ENCODE measurements around the gene PCSK7.

The PCSK7 gene

GRCh38 chr11:117231842-117232091 lies at the start of gene PCSK7:
Gene PCSK7 (minus strand): TSS chr11:117232073. CDS start chr11:117229844, 2,229 bp downstream.
- Histone ChIP-seq H3K4me1 (ENCODE audit: control insufficient read depth, insufficient read depth, low read length) (no peaks in the 10 kb centered on the region), H3K27ac (ENCODE audit: extremely low read depth, low read depth, low read length) (peak within 1 kb of the TSS; percentile 74), H3K9me3 (ENCODE audit: control insufficient read depth, insufficient read depth, low read depth, low read length) (no peaks in the 10 kb centered on the region), H3K4me3 (ENCODE audit: low read depth, low read length) (peak within 1 kb of the TSS; percentile 88), H3K36me3 (ENCODE audit: control insufficient read depth in 2 of 2, insufficient read depth in 1 of 2, low read length in 2 of 2) (peaks cover 0 to 46% of the 10 kb centered on the region in 2 experiments; a peak in 2 of 3 replicates)
- ChIA-PET CTCF (interaction anchor here (0.5 to 8.1 kb wide), 13 partner anchors 10 to 709 kb away, joined by 3 to 71 read pairs (median 3); partner anchors contain the start of gene SIDT2), POLR2A (interaction anchor here (0.9 to 2.6 kb wide), 6 partner anchors 9 to 96 kb away, joined by 3 to 11 read pairs (median 4); partner anchors contain the start of genes BACE1, CEP164 and PAFAH1B2)
- no peak for TF ChIP-seq HOXD13 (CRISPR knock-in tag; IDR thresholded peaks at IDR 0.05; ENCODE audit: borderline replicate concordance)
- TF ChIP-seq ZFP3 (tag by site-specific recombination; IDR thresholded peaks at IDR 0.05; ENCODE audit: low read depth): no peak
- TF ChIP-seq ZNF785 (tag by site-specific recombination; IDR thresholded peaks at IDR 0.05): no peak
- TF ChIP-seq OSR2 (tag by site-specific recombination; IDR thresholded peaks at IDR 0.05): no peak
- TF ChIP-seq ZEB2 (tag by site-specific recombination; IDR thresholded peaks at IDR 0.05): no peak
- TF ChIP-seq, protein P1, sequence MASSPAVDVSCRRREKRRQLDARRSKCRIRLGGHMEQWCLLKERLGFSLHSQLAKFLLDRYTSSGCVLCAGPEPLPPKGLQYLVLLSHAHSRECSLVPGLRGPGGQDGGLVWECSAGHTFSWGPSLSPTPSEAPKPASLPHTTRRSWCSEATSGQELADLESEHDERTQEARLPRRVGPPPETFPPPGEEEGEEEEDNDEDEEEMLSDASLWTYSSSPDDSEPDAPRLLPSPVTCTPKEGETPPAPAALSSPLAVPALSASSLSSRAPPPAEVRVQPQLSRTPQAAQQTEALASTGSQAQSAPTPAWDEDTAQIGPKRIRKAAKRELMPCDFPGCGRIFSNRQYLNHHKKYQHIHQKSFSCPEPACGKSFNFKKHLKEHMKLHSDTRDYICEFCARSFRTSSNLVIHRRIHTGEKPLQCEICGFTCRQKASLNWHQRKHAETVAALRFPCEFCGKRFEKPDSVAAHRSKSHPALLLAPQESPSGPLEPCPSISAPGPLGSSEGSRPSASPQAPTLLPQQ (tag by site-specific recombination; IDR thresholded peaks at IDR 0.05): no peak
- TF ChIP-seq, protein P2, sequence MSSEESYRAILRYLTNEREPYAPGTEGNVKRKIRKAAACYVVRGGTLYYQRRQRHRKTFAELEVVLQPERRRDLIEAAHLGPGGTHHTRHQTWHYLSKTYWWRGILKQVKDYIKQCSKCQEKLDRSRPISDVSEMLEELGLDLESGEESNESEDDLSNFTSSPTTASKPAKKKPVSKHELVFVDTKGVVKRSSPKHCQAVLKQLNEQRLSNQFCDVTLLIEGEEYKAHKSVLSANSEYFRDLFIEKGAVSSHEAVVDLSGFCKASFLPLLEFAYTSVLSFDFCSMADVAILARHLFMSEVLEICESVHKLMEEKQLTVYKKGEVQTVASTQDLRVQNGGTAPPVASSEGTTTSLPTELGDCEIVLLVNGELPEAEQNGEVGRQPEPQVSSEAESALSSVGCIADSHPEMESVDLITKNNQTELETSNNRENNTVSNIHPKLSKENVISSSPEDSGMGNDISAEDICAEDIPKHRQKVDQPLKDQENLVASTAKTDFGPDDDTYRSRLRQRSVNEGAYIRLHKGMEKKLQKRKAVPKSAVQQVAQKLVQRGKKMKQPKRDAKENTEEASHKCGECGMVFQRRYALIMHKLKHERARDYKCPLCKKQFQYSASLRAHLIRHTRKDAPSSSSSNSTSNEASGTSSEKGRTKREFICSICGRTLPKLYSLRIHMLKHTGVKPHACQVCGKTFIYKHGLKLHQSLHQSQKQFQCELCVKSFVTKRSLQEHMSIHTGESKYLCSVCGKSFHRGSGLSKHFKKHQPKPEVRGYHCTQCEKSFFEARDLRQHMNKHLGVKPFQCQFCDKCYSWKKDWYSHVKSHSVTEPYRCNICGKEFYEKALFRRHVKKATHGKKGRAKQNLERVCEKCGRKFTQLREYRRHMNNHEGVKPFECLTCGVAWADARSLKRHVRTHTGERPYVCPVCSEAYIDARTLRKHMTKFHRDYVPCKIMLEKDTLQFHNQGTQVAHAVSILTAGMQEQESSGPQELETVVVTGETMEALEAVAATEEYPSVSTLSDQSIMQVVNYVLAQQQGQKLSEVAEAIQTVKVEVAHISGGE (tag by site-specific recombination; conservative IDR thresholded peaks at IDR 0.05; ENCODE audit: low read depth): peak; percentile 70
- 0 out of 2 replicates have a peak, but pooled peaks have one; percentile 28 for TF ChIP-seq PATZ1 (tag by site-specific recombination; IDR thresholded peaks at IDR 0.05)
- no peak for TF ChIP-seq ZNF366 (tag by site-specific recombination; conservative IDR thresholded peaks at IDR 0.05)
- no peak for TF ChIP-seq ZNF354C (tag by site-specific recombination; IDR thresholded peaks at IDR 0.05; ENCODE audit: borderline replicate concordance, low read depth)
- TF ChIP-seq WT1 (tag by site-specific recombination; IDR thresholded peaks at IDR 0.05): no peak
- TF ChIP-seq IKZF3 (tag by site-specific recombination; IDR thresholded peaks at IDR 0.05): peak; percentile 49; the same call in 1 of the 2 replicates
- peak; percentile 56; the same call in 1 of the 2 replicates for TF ChIP-seq ZNF335 (tag by site-specific recombination; conservative IDR thresholded peaks at IDR 0.05)
- no peak for TF ChIP-seq ZNF658 (tag by site-specific recombination; IDR thresholded peaks at IDR 0.05)
- no peak for TF ChIP-seq ZNF138 (tag by site-specific recombination; IDR thresholded peaks at IDR 0.05; ENCODE audit: borderline replicate concordance)
- TF ChIP-seq ZNF169 (tag by site-specific recombination; IDR thresholded peaks at IDR 0.05): no peak
- no peak for TF ChIP-seq ZNF146 (tag by site-specific recombination; IDR thresholded peaks at IDR 0.05)
- TF ChIP-seq ZBTB49 (tag by site-specific recombination; IDR thresholded peaks at IDR 0.05; ENCODE audit: low read depth): no peak
- TF ChIP-seq ZNF791 (tag by site-specific recombination; IDR thresholded peaks at IDR 0.05): no peak
- TF ChIP-seq PRDM10 (tag by site-specific recombination; IDR thresholded peaks at IDR 0.05): no peak
- TF ChIP-seq SP2 (tag by site-specific recombination; IDR thresholded peaks at IDR 0.05): peak; percentile 52
- TF ChIP-seq, protein P3, sequence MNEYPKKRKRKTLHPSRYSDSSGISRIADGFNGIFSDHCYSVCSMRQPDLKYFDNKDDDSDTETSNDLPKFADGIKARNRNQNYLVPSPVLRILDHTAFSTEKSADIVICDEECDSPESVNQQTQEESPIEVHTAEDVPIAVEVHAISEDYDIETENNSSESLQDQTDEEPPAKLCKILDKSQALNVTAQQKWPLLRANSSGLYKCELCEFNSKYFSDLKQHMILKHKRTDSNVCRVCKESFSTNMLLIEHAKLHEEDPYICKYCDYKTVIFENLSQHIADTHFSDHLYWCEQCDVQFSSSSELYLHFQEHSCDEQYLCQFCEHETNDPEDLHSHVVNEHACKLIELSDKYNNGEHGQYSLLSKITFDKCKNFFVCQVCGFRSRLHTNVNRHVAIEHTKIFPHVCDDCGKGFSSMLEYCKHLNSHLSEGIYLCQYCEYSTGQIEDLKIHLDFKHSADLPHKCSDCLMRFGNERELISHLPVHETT (tag by site-specific recombination; IDR thresholded peaks at IDR 0.05): no peak
- TF ChIP-seq, protein P4, sequence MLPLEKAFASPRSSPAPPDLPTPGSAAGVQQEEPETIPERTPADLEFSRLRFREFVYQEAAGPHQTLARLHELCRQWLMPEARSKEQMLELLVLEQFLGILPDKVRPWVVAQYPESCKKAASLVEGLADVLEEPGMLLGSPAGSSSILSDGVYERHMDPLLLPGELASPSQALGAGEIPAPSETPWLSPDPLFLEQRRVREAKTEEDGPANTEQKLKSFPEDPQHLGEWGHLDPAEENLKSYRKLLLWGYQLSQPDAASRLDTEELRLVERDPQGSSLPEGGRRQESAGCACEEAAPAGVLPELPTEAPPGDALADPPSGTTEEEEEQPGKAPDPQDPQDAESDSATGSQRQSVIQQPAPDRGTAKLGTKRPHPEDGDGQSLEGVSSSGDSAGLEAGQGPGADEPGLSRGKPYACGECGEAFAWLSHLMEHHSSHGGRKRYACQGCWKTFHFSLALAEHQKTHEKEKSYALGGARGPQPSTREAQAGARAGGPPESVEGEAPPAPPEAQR (tag by site-specific recombination; IDR thresholded peaks at IDR 0.05): no peak

Data from HEK293 (cell line).